Measurements from ENCODE around the gene MED10. TPM values are rescaled to one million over a fixed set of nuclear protein-coding genes. Genes with fewer than 3 reads are reported as not detected.

The MED10 gene
- total RNA-seq = 29.0 and 29.4 TPM in 2 replicates
- long read RNA-seq, transcript MED10-201 (4 exons, 1,141 nt) = major isoform, 33 of 48 reads
- long read RNA-seq, partial matches to known transcripts = 3 of 48 reads
- long read RNA-seq, other reads (novel, unspliced or antisense) = 11 of 48 reads

- H3K36me3 Mint-ChIP-seq (ENCODE audit: low read depth) = peaks cover 24% of the 10 kb centered on the region
Observed at GRCh38 chr5:6377905-6378765, at the start of gene MED10. MED10 (minus strand) TSS chr5:6378547; CDS start chr5:6378483, 64 bp downstream.

GRCh38 chr5:6427694-6428093, 49.3 kb upstream of the MED10 start:
- Mint-ChIP-seq H3K4me1 (no peaks in the 10 kb centered on the region), H3K27me3 (ENCODE audit: low read depth) (peaks cover 45% of the 10 kb centered on the region), H3K9me3 (peaks cover 5% of the 10 kb centered on the region), H3K27ac (ENCODE audit: unreplicated experiment) (no peak overlapping the region), H3K36me3 (ENCODE audit: low read depth) (no peaks in the 10 kb centered on the region), H3K4me3 (no peak overlapping the region)
- DNase-seq (ENCODE audit: low read depth, low spot score) = no peak
- no peak for TF ChIP-seq CTCF (conservative IDR thresholded peaks at IDR 0.05)

More at GRCh38 chr5:6377905-6378765, at the start of gene MED10:
- H3K27ac Mint-ChIP-seq (ENCODE audit: unreplicated experiment) = peak within 1 kb of the TSS; percentile 96
- peaks cover 7% of the 10 kb centered on the region for H3K27me3 Mint-ChIP-seq (ENCODE audit: low read depth)
- TF ChIP-seq CTCF (conservative IDR thresholded peaks at IDR 0.05) = no peak
- peak within 1 kb of the TSS; percentile 97 for H3K4me3 Mint-ChIP-seq
- H3K4me1 Mint-ChIP-seq = peaks cover 28% of the 10 kb centered on the region
- DNase-seq (ENCODE audit: low read depth, low spot score) = peak; percentile 91
- no peaks in the 10 kb centered on the region for H3K9me3 Mint-ChIP-seq

- Mint-ChIP-seq H3K4me1 (no peaks in the 10 kb centered on the region), H3K4me3 (no peak overlapping the region), H3K36me3 (ENCODE audit: low read depth) (no peaks in the 10 kb centered on the region), H3K9me3 (peaks cover 5% of the 10 kb centered on the region), H3K27ac (ENCODE audit: unreplicated experiment) (peak overlapping the region; percentile 43), H3K27me3 (ENCODE audit: low read depth) (peaks cover 45% of the 10 kb centered on the region)
- TF ChIP-seq CTCF (conservative IDR thresholded peaks at IDR 0.05) = no peak
- no peak for DNase-seq (ENCODE audit: low read depth, low spot score)
Observed at GRCh38 chr5:6424700-6425099, 46.4 kb upstream of the MED10 start.

- TF ChIP-seq CTCF (conservative IDR thresholded peaks at IDR 0.05) = no peak
- peaks cover 43% of the 10 kb centered on the region for H3K27me3 Mint-ChIP-seq (ENCODE audit: low read depth)
Observed at GRCh38 chr5:6424110-6424659, 45.8 kb upstream of the MED10 start.

GRCh38 chr5:6423327-6424109, 45.2 kb upstream of the MED10 start:
- DNase-seq (ENCODE audit: low read depth, low spot score) = no peak
- no peak overlapping the region for H3K27ac Mint-ChIP-seq (ENCODE audit: unreplicated experiment)
- no peaks in the 10 kb centered on the region for H3K36me3 Mint-ChIP-seq (ENCODE audit: low read depth)
- H3K9me3 Mint-ChIP-seq = no peaks in the 10 kb centered on the region
- H3K27me3 Mint-ChIP-seq (ENCODE audit: low read depth) = peaks cover 39% of the 10 kb centered on the region
- no peak for TF ChIP-seq CTCF (conservative IDR thresholded peaks at IDR 0.05)
- H3K4me3 Mint-ChIP-seq = no peak overlapping the region
- H3K4me1 Mint-ChIP-seq = no peaks in the 10 kb centered on the region

More at GRCh38 chr5:6424110-6424659, 45.8 kb upstream of the MED10 start:
- Mint-ChIP-seq H3K36me3 (ENCODE audit: low read depth) (no peaks in the 10 kb centered on the region), H3K27ac (ENCODE audit: unreplicated experiment) (no peak overlapping the region), H3K4me3 (no peak overlapping the region), H3K9me3 (peaks cover 3% of the 10 kb centered on the region), H3K4me1 (no peaks in the 10 kb centered on the region)
- no peak for DNase-seq (ENCODE audit: low read depth, low spot score)
